Measurements from ENCODE around the gene PRSS57. TPM values are rescaled to one million over a fixed set of nuclear protein-coding genes. Genes with fewer than 3 reads are reported as not detected.

Gene PRSS57
- total RNA-seq, 6 experiments from 2014 or later: 0.20 TPM; not detected in 5

GRCh38 chr19:646779-647565 is 48.3 kb downstream of the PRSS57 start:
- no peak for ATAC-seq
- intact Hi-C loops (cut with DNase I): no loop called here
- DNase-seq: no peak
- no peaks in the 10 kb centered on the region for H3K4me1 ChIP-seq
- H3K27me3 ChIP-seq: no peaks in the 10 kb centered on the region
- H3K9me3 ChIP-seq: no peaks in the 10 kb centered on the region
- no peak overlapping the region for H3K4me3 ChIP-seq
- 95% methylated on average over 3 of the region's 48 CpGs for WGBS (ENCODE audit: insufficient coverage, low coverage, low lambda C conversion rate, missing lambda C conversion rate)
- no peak for TF ChIP-seq CTCF (IDR thresholded peaks at IDR 0.05)
- TF ChIP-seq POLR2A (IDR thresholded peaks at IDR 0.05): no peak
- no peak overlapping the region for H3K27ac ChIP-seq
- H3K36me3 ChIP-seq: peaks cover 0 to 51% (median 21%) of the 10 kb centered on the region in 4 donors

- no peaks in the 10 kb centered on the region for H3K27me3 ChIP-seq
- DNase-seq (no peak), ATAC-seq (no peak)
- WGBS (ENCODE audit: insufficient coverage, low coverage, low lambda C conversion rate, missing lambda C conversion rate): 88% methylated on average over 9 of the region's 62 CpGs
- H3K9me3 ChIP-seq: no peaks in the 10 kb centered on the region
- peaks cover 0 to 44% (median 16%) of the 10 kb centered on the region in 4 donors for H3K36me3 ChIP-seq
- intact Hi-C loops (cut with DNase I): no loop called here
- H3K4me1 ChIP-seq: no peaks in the 10 kb centered on the region
- H3K27ac ChIP-seq: no peak overlapping the region
- TF ChIP-seq POLR2A (IDR thresholded peaks at IDR 0.05): no peak
- TF ChIP-seq CTCF (IDR thresholded peaks at IDR 0.05): no peak
- H3K4me3 ChIP-seq: no peak overlapping the region
Observed at GRCh38 chr19:645912-646778, 49.1 kb downstream of the PRSS57 start.

GRCh38 chr19:644789-645188 is 50.5 kb downstream of the PRSS57 start:
- intact Hi-C loops (cut with DNase I): no loop called here
- H3K9me3 ChIP-seq: no peaks in the 10 kb centered on the region

GRCh38 chr19:644363-644762 is 50.9 kb downstream of the PRSS57 start:
- Histone ChIP-seq H3K4me3 (no peak overlapping the region), H3K27me3 (no peaks in the 10 kb centered on the region), H3K9me3 (no peaks in the 10 kb centered on the region), H3K27ac (no peak overlapping the region), H3K36me3 (peaks cover 0 to 31% (median 13%) of the 10 kb centered on the region in 4 donors), H3K4me1 (no peaks in the 10 kb centered on the region)
- 40% methylated on average over 1 of the region's 28 CpGs for whole genome bisulfite sequencing (ENCODE audit: insufficient coverage, low coverage, low lambda C conversion rate, missing lambda C conversion rate)
- no peak for ATAC-seq
- no peak for DNase-seq
- intact Hi-C loops (cut with DNase I): no loop called here
- TF ChIP-seq CTCF (IDR thresholded peaks at IDR 0.05) (no peak), POLR2A (IDR thresholded peaks at IDR 0.05) (no peak)

More at GRCh38 chr19:644789-645188, 50.5 kb downstream of the PRSS57 start:
- TF ChIP-seq POLR2A (IDR thresholded peaks at IDR 0.05): no peak
- TF ChIP-seq CTCF (IDR thresholded peaks at IDR 0.05): no peak
- Histone ChIP-seq H3K4me1 (no peaks in the 10 kb centered on the region), H3K27me3 (no peaks in the 10 kb centered on the region), H3K4me3 (no peak overlapping the region), H3K27ac (no peak overlapping the region), H3K36me3 (peaks cover 0 to 34% (median 15%) of the 10 kb centered on the region in 4 donors)
- no CpG with 5 or more reads among the region's 14 CpGs for WGBS (ENCODE audit: insufficient coverage, low coverage, low lambda C conversion rate, missing lambda C conversion rate)
- no peak for ATAC-seq
- no peak for DNase-seq
